Activated T-helper 1 cell treated with anti-CD3 and anti-CD28 coated beads, Interleukin-12 subunit alpha, Interleukin-12 subunit beta, Interleukin-2, Interleukin-4 antibody, amounts not matched to agents 30 ng/mL and 10 ng/mL and 1 ng/mL, durations not matched to agents 14 hours and 24 hours and 36 hours (primary cell): ENCODE data around the gene SETD2. TPM values are rescaled to one million over a fixed set of nuclear protein-coding genes. Genes with fewer than 3 reads are reported as not detected.

Source experiments
- DNase-seq: peaks from one replicate; pipeline ENCODE4 v3.0.0; 2021; ENCODE audit warnings: low spot score
- H3K27ac Mint-ChIP-seq: one replicate; pipeline ENCODE4 v1.8.0; 2021; ENCODE audit warnings: mild to moderate bottlenecking, mixed read lengths
- H3K27me3 Mint-ChIP-seq: one replicate; pipeline ENCODE4 v1.8.0; 2022; ENCODE audit warnings: mild to moderate bottlenecking, moderate library complexity, mixed read lengths; ENCODE audit not compliant: insufficient read depth
- H3K36me3 Mint-ChIP-seq: one replicate; pipeline ENCODE4 v1.8.0; 2021; ENCODE audit warnings: low read depth, mixed read lengths
- H3K4me1 Mint-ChIP-seq: one replicate; pipeline ENCODE4 v1.8.0; 2021; ENCODE audit warnings: low read depth, mixed read lengths
- H3K4me3 Mint-ChIP-seq: one replicate; pipeline ENCODE4 v1.8.0; 2021; ENCODE audit warnings: mild to moderate bottlenecking, moderate library complexity, mixed read lengths
- H3K9me3 Mint-ChIP-seq: one replicate; pipeline ENCODE4 v1.8.0; 2021; ENCODE audit warnings: mixed read lengths
- intact Hi-C: fragments of 100-400 bp; cut with micrococcal nuclease; formaldehyde crosslinking; loops from one replicate; pipeline ENCODE4 v1.15.1; 2024
- total RNA-seq: library from RNA; stranded (reverse); gene quantifications from 2 replicates; pipeline ENCODE4 v1.2.3, GENCODE V29; 2022

The SETD2 gene
- total RNA-seq, 1 donor from 2014 or later = 41.2 TPM

GRCh38 chr3:47018269-47018611 is 145.7 kb downstream of the SETD2 start:
- H3K27me3 Mint-ChIP-seq = no peaks in the 10 kb centered on the region
- H3K27ac Mint-ChIP-seq = no peak overlapping the region
- intact Hi-C loops = loop anchor here (2.0 to 5.0 kb wide), 4 partner anchors 31 to 264 kb away; partner anchors contain the start of genes KIF9, KLHL18 and SETD2
- H3K4me3 Mint-ChIP-seq = no peak overlapping the region
- no peaks in the 10 kb centered on the region for H3K9me3 Mint-ChIP-seq
- peaks cover 35% of the 10 kb centered on the region for H3K36me3 Mint-ChIP-seq
- peaks cover 57% of the 10 kb centered on the region for H3K4me1 Mint-ChIP-seq
- DNase-seq = no peak

GRCh38 chr3:47017504-47018268 is 146.2 kb downstream of the SETD2 start:
- no peak overlapping the region for H3K4me3 Mint-ChIP-seq
- intact Hi-C loops = loop anchor here (1.0 to 5.0 kb wide), 5 partner anchors 8 to 265 kb away; partner anchors contain the start of genes KIF9, KLHL18 and SETD2
- no peaks in the 10 kb centered on the region for H3K9me3 Mint-ChIP-seq
- peaks cover 37% of the 10 kb centered on the region for H3K36me3 Mint-ChIP-seq
- H3K4me1 Mint-ChIP-seq = peaks cover 57% of the 10 kb centered on the region
- DNase-seq = no peak
- no peaks in the 10 kb centered on the region for H3K27me3 Mint-ChIP-seq
- H3K27ac Mint-ChIP-seq = peak overlapping the region; percentile 87

GRCh38 chr3:47016934-47017435 is 146.9 kb downstream of the SETD2 start:
- intact Hi-C loops = loop anchor here (1.0 to 5.0 kb wide), 2 partner anchors 8 to 265 kb away; partner anchors contain the start of genes KIF9 and KLHL18
- Mint-ChIP-seq H3K4me1 (peaks cover 57% of the 10 kb centered on the region), H3K36me3 (peaks cover 39% of the 10 kb centered on the region), H3K9me3 (no peaks in the 10 kb centered on the region), H3K27me3 (no peaks in the 10 kb centered on the region), H3K4me3 (peak overlapping the region; percentile 59), H3K27ac (peak overlapping the region; percentile 87)
- DNase-seq = no peak

GRCh38 chr3:47016086-47016933 is 147.6 kb downstream of the SETD2 start:
- peaks cover 39% of the 10 kb centered on the region for H3K36me3 Mint-ChIP-seq
- peak overlapping the region; percentile 87 for H3K27ac Mint-ChIP-seq
- H3K4me3 Mint-ChIP-seq = no peak overlapping the region
- DNase-seq = no peak
- H3K9me3 Mint-ChIP-seq = no peaks in the 10 kb centered on the region
- no peaks in the 10 kb centered on the region for H3K27me3 Mint-ChIP-seq
- intact Hi-C loops = loop anchor here (5.0 kb wide), 1 partner anchor 266 kb away; the partner anchor contains the start of genes KIF9 and KLHL18
- peaks cover 64% of the 10 kb centered on the region for H3K4me1 Mint-ChIP-seq

- peaks cover 40% of the 10 kb centered on the region for H3K36me3 Mint-ChIP-seq
- DNase-seq = no peak
- H3K4me3 Mint-ChIP-seq = no peak overlapping the region
- H3K4me1 Mint-ChIP-seq = peaks cover 64% of the 10 kb centered on the region
- H3K27ac Mint-ChIP-seq = no peak overlapping the region
- no peaks in the 10 kb centered on the region for H3K9me3 Mint-ChIP-seq
- intact Hi-C loops = loop anchor here (5.0 kb wide), 1 partner anchor 267 kb away; the partner anchor contains the start of genes KIF9 and KLHL18
- no peaks in the 10 kb centered on the region for H3K27me3 Mint-ChIP-seq
These were observed 148.8 kb downstream of the SETD2 start for GRCh38 chr3:47015151-47015550.

GRCh38 chr3:47014036-47014435 is 149.9 kb downstream of the SETD2 start:
- no peak for DNase-seq

GRCh38 chr3:47013231-47013630 is 150.7 kb downstream of the SETD2 start:
- Mint-ChIP-seq H3K27ac (no peak overlapping the region), H3K4me1 (peaks cover 45% of the 10 kb centered on the region), H3K27me3 (no peaks in the 10 kb centered on the region), H3K9me3 (no peaks in the 10 kb centered on the region), H3K4me3 (no peak overlapping the region), H3K36me3 (peaks cover 30% of the 10 kb centered on the region)
- intact Hi-C loops = no loop called here
- no peak for DNase-seq

More at GRCh38 chr3:47014036-47014435, 149.9 kb downstream of the SETD2 start:
- H3K4me1 Mint-ChIP-seq = peaks cover 53% of the 10 kb centered on the region
- no peak overlapping the region for H3K4me3 Mint-ChIP-seq
- no peaks in the 10 kb centered on the region for H3K9me3 Mint-ChIP-seq
- intact Hi-C loops = no loop called here
- H3K27ac Mint-ChIP-seq = no peak overlapping the region
- H3K27me3 Mint-ChIP-seq = no peaks in the 10 kb centered on the region
- peaks cover 36% of the 10 kb centered on the region for H3K36me3 Mint-ChIP-seq

- intact Hi-C loops = no loop called here
- no peak for DNase-seq
- Mint-ChIP-seq H3K4me1 (peaks cover 38% of the 10 kb centered on the region), H3K4me3 (no peak overlapping the region), H3K27ac (peak overlapping the region; percentile 31), H3K9me3 (no peaks in the 10 kb centered on the region), H3K36me3 (peaks cover 27% of the 10 kb centered on the region), H3K27me3 (no peaks in the 10 kb centered on the region)
These were observed 151.3 kb downstream of the SETD2 start for GRCh38 chr3:47012342-47013230.

GRCh38 chr3:47011371-47011770 is 152.5 kb downstream of the SETD2 start:
- no peak overlapping the region for H3K4me3 Mint-ChIP-seq
- no peak for DNase-seq
- peaks cover 26% of the 10 kb centered on the region for H3K4me1 Mint-ChIP-seq
- H3K9me3 Mint-ChIP-seq = no peaks in the 10 kb centered on the region
- intact Hi-C loops = no loop called here
- peaks cover 20% of the 10 kb centered on the region for H3K36me3 Mint-ChIP-seq
- H3K27me3 Mint-ChIP-seq = no peaks in the 10 kb centered on the region
- H3K27ac Mint-ChIP-seq = peak overlapping the region; percentile 31

- H3K27ac Mint-ChIP-seq = no peak overlapping the region
- no peaks in the 10 kb centered on the region for H3K9me3 Mint-ChIP-seq
- H3K4me3 Mint-ChIP-seq = no peak overlapping the region
- no peaks in the 10 kb centered on the region for H3K27me3 Mint-ChIP-seq
- H3K4me1 Mint-ChIP-seq = peaks cover 22% of the 10 kb centered on the region
- H3K36me3 Mint-ChIP-seq = peaks cover 17% of the 10 kb centered on the region
- DNase-seq = no peak
- intact Hi-C loops = no loop called here
These were observed 153.0 kb downstream of the SETD2 start for GRCh38 chr3:47010910-47011309.

GRCh38 chr3:47010111-47010712 is 153.7 kb downstream of the SETD2 start:
- H3K4me1 Mint-ChIP-seq = peaks cover 17% of the 10 kb centered on the region
- H3K27me3 Mint-ChIP-seq = no peaks in the 10 kb centered on the region
- no peak for DNase-seq
- intact Hi-C loops = no loop called here
- H3K4me3 Mint-ChIP-seq = no peak overlapping the region
- peak overlapping the region; percentile 32 for H3K27ac Mint-ChIP-seq
- peaks cover 14% of the 10 kb centered on the region for H3K36me3 Mint-ChIP-seq
- no peaks in the 10 kb centered on the region for H3K9me3 Mint-ChIP-seq
